HCT116 (cell line): Measurements from ENCODE around the gene TMEM121B. TPM values are rescaled to one million over a fixed set of nuclear protein-coding genes. Genes with fewer than 3 reads are reported as not detected.
A peak's percentile ranks its signal among the peaks of the same experiment; 100 is the strongest.

Experiments used
- ATAC-seq: fragments of 200-7000 bp; cut with Tn5 transposase; 2 replicates; pipeline ENCODE4 v1.9.1; 2020; ENCODE audit warnings: mild to moderate bottlenecking, moderate library complexity
- Bru-seq: library from RNA; stranded (reverse); fragments of 400-500 nt; gene quantifications from one replicate; lab custom pipeline; 2021; lab: Mats Ljungman, UMichigan
- BruChase-seq, 2 experiments: library from RNA; stranded (reverse); fragments of 400-500 nt; gene quantifications; one replicate each; lab custom pipeline; 2021; lab: Mats Ljungman, UMichigan
- BruUV-seq: library from RNA; stranded (reverse); fragments of 400-500 nt; replicated peaks from 2 replicates; lab custom pipeline; 2021; lab: Mats Ljungman, UMichigan
- CTCF ChIA-PET: fragments of 300-600 bp; sonication (Branson Sonifier 250); formaldehyde crosslinking; loops from one replicate; lab custom pipeline; 2021; ENCODE audit warnings: antibody characterized with exemption; lab: Charles Lee
- POLR2A ChIA-PET: fragments of 300-600, 350-600 bp; sonication (Branson Sonifier 250); formaldehyde crosslinking; loops from one replicate; lab custom pipeline; 2021; ENCODE audit warnings: antibody characterized with exemption; lab: Charles Lee
- RAD21 ChIA-PET, 2 experiments: fragments of 300-600 bp; sonication (Branson Sonifier 250); formaldehyde crosslinking; loops; one replicate each; lab custom pipeline; 2023; ENCODE audit warnings: low total read pairs in 2 of 2; ENCODE audit not compliant: uncharacterized antibody in 2 of 2, unreplicated experiment in 2 of 2, low non-redundant PET in 1 of 2; lab: Charles Lee
- DNase-seq: peaks from one replicate; pipeline ENCODE4 v3.0.0-alpha.2; 2010; ENCODE audit warnings: low read depth, low spot score
- H2AFZ ChIP-seq: fragments of 200-600 bp; shearing (Covaris generic), sonication (generic); 2 replicates; pipeline ENCODE4 v1.6.1; 2017; ENCODE audit warnings: low read depth, mixed run types, mixed read lengths, antibody characterized with exemption, low read length; ENCODE audit not compliant: poor library complexity, severe bottlenecking
- H3K27ac ChIP-seq: 2 replicates; pipeline ENCODE4 v1.5.1; 2012; ENCODE audit warnings: low read depth, low read length
- H3K27me3 ChIP-seq: fragments of 200-600 bp; sonication (generic); 2 replicates; pipeline ENCODE4 v1.6.1; 2016; ENCODE audit warnings: mixed run types, low read length, mixed read lengths; ENCODE audit not compliant: insufficient read depth
- H3K36me3 ChIP-seq, 2 experiments: fragments of 200-500 bp in 1 of 2; fragments of 200-600 bp in 1 of 2; sonication (Bioruptor generic) in 1 of 2; sonication (generic) in 1 of 2; 2 replicates each; pipeline versions ENCODE4 v1.5.1 to v1.6.1; 2014 to 2016; ENCODE audit warnings: low read length in 2 of 2, inconsistent platforms in 1 of 2, mixed read lengths in 1 of 2, mixed run types in 1 of 2; ENCODE audit not compliant: insufficient read depth in 2 of 2, control insufficient read depth in 1 of 2
- H3K4me1 ChIP-seq, 2 experiments: fragments of 200-600 bp in 1 of 2; sonication (generic) in 1 of 2; 2 replicates each; pipeline versions ENCODE4 v1.5.1 to v1.6.1; 2012 to 2017; ENCODE audit warnings: low read length in 2 of 2, inconsistent platforms in 1 of 2, mild to moderate bottlenecking in 1 of 2, mixed read lengths in 1 of 2, mixed run types in 1 of 2, moderate library complexity in 1 of 2; ENCODE audit not compliant: insufficient read depth in 2 of 2, control insufficient read depth in 1 of 2
- H3K4me2 ChIP-seq: fragments of 200-600 bp; sonication (generic); 2 replicates; pipeline ENCODE4 v1.6.1; 2017; ENCODE audit warnings: mixed run types, low read length, mixed read lengths
- H3K4me3 ChIP-seq, 2 experiments: fragments of 200-600 bp in 1 of 2; sonication (generic) in 1 of 2; replicated peaks in 1 of 2; 2 replicates each; pipeline ENCODE4 v1.5.1; 2011 to 2016; ENCODE audit warnings: low read length in 2 of 2, control low read depth in 1 of 2, low read depth in 1 of 2, mild to moderate bottlenecking in 1 of 2, mixed read lengths in 1 of 2, mixed run types in 1 of 2
- H3K79me2 ChIP-seq: fragments of 200-600 bp; sonication (generic); 2 replicates; pipeline ENCODE4 v1.6.1; 2017; ENCODE audit warnings: mild to moderate bottlenecking, mixed run types, low read length, moderate library complexity, mixed read lengths; ENCODE audit not compliant: insufficient read depth
- H3K9ac ChIP-seq: fragments of 200-600 bp; sonication (generic); 2 replicates; pipeline ENCODE4 v1.6.1; 2016; ENCODE audit warnings: low read length, mixed read lengths
- H3K9me2 ChIP-seq: fragments of 200-600 bp; sonication (generic), shearing (Covaris generic); 2 replicates; pipeline ENCODE4 v1.6.1; 2017; ENCODE audit warnings: mixed run types, mild to moderate bottlenecking, moderate library complexity; ENCODE audit not compliant: insufficient read depth
- H3K9me3 ChIP-seq, 2 experiments: fragments of 200-500 bp in 1 of 2; fragments of 200-600 bp in 1 of 2; sonication (Bioruptor generic) in 1 of 2; sonication (generic) in 1 of 2; 2 replicates each; pipeline ENCODE4 v1.6.1; 2014 to 2017; ENCODE audit warnings: low read length in 2 of 2, mixed read lengths in 2 of 2, inconsistent platforms in 1 of 2, low read depth in 1 of 2, mild to moderate bottlenecking in 1 of 2, mixed run types in 1 of 2, moderate library complexity in 1 of 2; ENCODE audit not compliant: control insufficient read depth in 1 of 2, insufficient read depth in 1 of 2
- H4K20me1 ChIP-seq: fragments of 200-600 bp; sonication (generic), shearing (Covaris generic); 2 replicates; pipeline ENCODE4 v1.6.1; 2017; ENCODE audit warnings: mixed run types, mild to moderate bottlenecking, moderate library complexity; ENCODE audit not compliant: insufficient read depth
- CBX3 ChIP-seq: IDR thresholded peaks from 2 replicates; pipeline ENCODE4 v1.6.1; 2012; ENCODE audit warnings: low read depth
- CEBPB ChIP-seq: IDR thresholded peaks from 2 replicates; pipeline ENCODE4 v1.6.1; 2012; ENCODE audit warnings: low read depth
- EGR1 ChIP-seq: IDR thresholded peaks from 2 replicates; pipeline ENCODE4 v1.6.1; 2012; ENCODE audit warnings: low read depth
- ELF1 ChIP-seq: IDR thresholded peaks from 2 replicates; pipeline ENCODE4 v1.6.1; 2012; ENCODE audit warnings: low read depth, borderline replicate concordance
- EZH2phosphoT487 ChIP-seq: fragments of 200-600 bp; IDR thresholded peaks from 2 replicates; pipeline ENCODE4 v1.6.1; 2018; ENCODE audit warnings: antibody characterized with exemption, borderline replicate concordance
- FOSL1 ChIP-seq: IDR thresholded peaks from 2 replicates; pipeline ENCODE4 v1.6.1; 2012; ENCODE audit warnings: low read depth
- MAX ChIP-seq: IDR thresholded peaks from 2 replicates; pipeline ENCODE4 v1.6.1; 2012
- POLR2A ChIP-seq: IDR thresholded peaks from 2 replicates; pipeline ENCODE4 v1.7.0; 2011; ENCODE audit warnings: borderline replicate concordance; ENCODE audit not compliant: insufficient read depth, insufficient read length; ENCODE audit errors: extremely low read depth
- RAD21 ChIP-seq: IDR thresholded peaks from 2 replicates; pipeline ENCODE4 v1.6.1; 2012; ENCODE audit warnings: low read depth, mild to moderate bottlenecking
- REST ChIP-seq: IDR thresholded peaks from 2 replicates; pipeline ENCODE4 v1.6.1; 2012; ENCODE audit warnings: low read depth
- SP1 ChIP-seq: IDR thresholded peaks from 2 replicates; pipeline ENCODE4 v1.6.1; 2012; ENCODE audit warnings: low read depth
- SRF ChIP-seq: IDR thresholded peaks from 2 replicates; pipeline ENCODE4 v1.6.1; 2012; ENCODE audit warnings: low read depth
- YY1 ChIP-seq: IDR thresholded peaks from 2 replicates; pipeline ENCODE4 v1.6.1; 2011; ENCODE audit warnings: low read length, low read depth, moderate library complexity, mild to moderate bottlenecking; ENCODE audit not compliant: insufficient replicate concordance; ENCODE audit errors: extremely low read depth
- ZFX ChIP-seq: fragments of 450-650 bp; IDR thresholded peaks from 2 replicates; pipeline ENCODE4 v1.6.1; 2017
- ZNF274 ChIP-seq: fragments of 200-500 bp; sonication (Bioruptor generic); IDR thresholded peaks from 2 replicates; pipeline ENCODE4 v1.6.1; 2014; ENCODE audit warnings: mild to moderate bottlenecking, low read depth, low read length, inconsistent platforms
- intact Hi-C: fragments of 100-400 bp; cut with micrococcal nuclease; formaldehyde crosslinking; loops from 2 replicates; pipeline ENCODE4 v1.10.0; 2022
- long read RNA-seq: library from polyadenylated mRNA; unstranded; transcript quantifications from one replicate; pipeline ENCODE4 v2.0.0, GENCODE V29; 2021; ENCODE audit not compliant: unreplicated experiment
- polyA plus RNA-seq: library from polyadenylated mRNA; unstranded; fragments of >200 nt; gene quantifications from 2 replicates; pipeline ENCODE4 v1.2.1, GENCODE V29; 2012; ENCODE audit warnings: missing spikeins
- total RNA-seq: library from RNA; stranded (reverse); gene quantifications from one replicate; pipeline ENCODE4 v1.2.1, GENCODE V29; 2021; ENCODE audit not compliant: unreplicated experiment

TMEM121B gene
- total RNA-seq (0.57 TPM), Bru-seq, nascent RNA (percentile 27 among the genes with signal in this experiment), BruChase-seq, experiment 1, labeled RNA remaining after a 6-hour chase (percentile 42 among the genes with signal in this experiment), BruChase-seq, experiment 2, labeled RNA remaining after a 2-hour chase (percentile 37 among the genes with signal in this experiment)
- 0.16 and 0.31 TPM in 2 replicates for polyA plus RNA-seq
- long read RNA-seq, full-length matches to known transcripts: 1 of 1 reads
- long read RNA-seq, partial matches to known transcripts: 0 of 1 reads
- long read RNA-seq, other reads (novel, unspliced or antisense): 0 of 1 reads

GRCh38 chr22:17121233-17122195, at the start of gene TMEM121B:
Gene TMEM121B (minus strand): TSS chr22:17121360. CDS start chr22:17121127, 233 bp downstream.
- H3K36me3 ChIP-seq: no peaks in the 10 kb centered on the region
- H3K4me1 ChIP-seq: no peaks in the 10 kb centered on the region
- H3K9ac ChIP-seq: no peak within 1 kb of the TSS
- H3K4me3 ChIP-seq: no peak within 1 kb of the TSS
- ChIA-PET RAD21 (no interaction called here), CTCF (no interaction called here), POLR2A (no interaction called here)
- DNase-seq: no peak
- no peaks in the 10 kb centered on the region for H3K79me2 ChIP-seq
- TF ChIP-seq EZH2phosphoT487 (no peak), ZFX (no peak), CBX3 (no peak), EGR1 (no peak), SRF (no peak)
- intact Hi-C loops: no loop called here
- H3K27me3 ChIP-seq: no peaks in the 10 kb centered on the region
- H3K27ac ChIP-seq: no peak within 1 kb of the TSS
- H3K4me2 ChIP-seq: no peak within 1 kb of the TSS
- no peaks in the 10 kb centered on the region for H3K9me2 ChIP-seq
- H2AFZ ChIP-seq: no peak within 1 kb of the TSS
- BruUV-seq: no TSS peak
- H4K20me1 ChIP-seq: no peaks in the 10 kb centered on the region
- H3K9me3 ChIP-seq: no peaks in the 10 kb centered on the region
- no peak for ATAC-seq

- POLR2A ChIA-PET: no interaction called here
- H3K36me3 ChIP-seq: no peaks in the 10 kb centered on the region
- no peak overlapping the region for H3K27ac ChIP-seq
- no peak overlapping the region for H3K4me2 ChIP-seq
- H3K4me1 ChIP-seq: peaks cover 8 to 11% of the 10 kb centered on the region in 2 experiments
- H3K9me3 ChIP-seq: no peaks in the 10 kb centered on the region
- no peaks in the 10 kb centered on the region for H4K20me1 ChIP-seq
- TF ChIP-seq MAX: no peak
- no peak for TF ChIP-seq ZFX
- TF ChIP-seq YY1: no peak
- no peak for TF ChIP-seq EZH2phosphoT487
- no peak for TF ChIP-seq CBX3
- TF ChIP-seq RAD21: no peak
- TF ChIP-seq EGR1: no peak
- no peak for TF ChIP-seq CEBPB
- no peak for TF ChIP-seq FOSL1
- TF ChIP-seq REST: no peak
- no peak for TF ChIP-seq ELF1
- no peak for TF ChIP-seq ZNF274
- no peak for TF ChIP-seq POLR2A
- TF ChIP-seq SP1: no peak
- TF ChIP-seq, all 23 proteins: peak for 0
- intact Hi-C loops: no loop called here
- BruUV-seq: no TSS peak
- RAD21 ChIA-PET: no interaction called here
- ATAC-seq: no peak
- H3K9ac ChIP-seq: no peak overlapping the region
- DNase-seq: no peak
- H3K9me2 ChIP-seq: no peaks in the 10 kb centered on the region
- CTCF ChIA-PET: interaction anchor here (1.5 kb wide), 1 partner anchor 93 kb away, joined by 3 read pairs; no protein-coding TSS in a partner anchor
- no peak overlapping the region for H2AFZ ChIP-seq
- H3K79me2 ChIP-seq: no peaks in the 10 kb centered on the region
- H3K4me3 ChIP-seq: no peak overlapping the region
- no peaks in the 10 kb centered on the region for H3K27me3 ChIP-seq
Observed at GRCh38 chr22:17167486-17167885, 46.3 kb upstream of the TMEM121B start.
